Medulla oblongata (tissue), 1 donor: ENCODE results near the gene PRELID3B.
"Not testable (repeated sequence)": the region's sequence is repeated elsewhere in the genome, so short reads cannot be mapped to it uniquely, and the experiment has no call there.

Experiments
- DNase-seq: peaks from one replicate; pipeline ENCODE4 v3.0.0-alpha.2; 2015; ENCODE audit errors: extremely low spot score

PRELID3B gene

DNA sequence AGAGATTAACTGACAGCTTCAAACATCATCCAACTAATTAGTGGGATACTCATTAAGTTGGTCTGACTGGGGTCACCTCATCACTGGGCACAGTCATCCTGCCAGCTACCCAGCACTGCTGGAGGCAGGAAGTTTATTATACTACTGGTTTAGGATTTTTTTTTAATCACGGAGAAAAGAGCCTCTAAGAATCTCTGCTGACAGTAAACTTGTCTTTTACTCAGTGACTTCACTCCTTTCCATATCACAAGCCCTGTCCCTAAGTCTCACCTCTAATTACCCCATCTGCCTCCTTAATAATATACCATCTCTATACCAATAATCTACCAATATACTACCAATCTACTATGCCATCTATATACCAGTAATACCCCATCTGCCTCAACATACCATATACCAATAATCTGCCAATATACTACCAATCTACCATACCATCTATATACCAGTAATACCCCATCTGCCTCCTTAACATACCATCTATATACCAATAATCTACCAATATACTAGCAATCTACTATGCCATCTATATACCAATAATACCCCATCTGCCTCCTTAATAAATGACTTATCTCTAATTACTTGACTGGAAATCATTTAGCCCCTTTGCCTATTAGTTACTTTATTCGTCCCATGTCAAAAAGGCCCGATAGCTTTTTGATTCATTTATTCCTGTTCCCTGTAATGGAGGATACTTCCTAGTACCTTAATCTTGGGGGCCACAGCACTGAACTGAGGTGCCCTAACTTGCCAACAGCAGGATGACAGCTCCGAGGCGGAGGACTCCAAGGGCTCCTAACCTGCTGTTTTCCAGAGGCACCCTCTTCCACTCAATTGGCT, 15.5 kb downstream of the PRELID3B start:
- no peak for DNase-seq

GRCh38 chr20:59025511-59025910, 17.1 kb downstream of the PRELID3B start:
- no peak for DNase-seq

DNA sequence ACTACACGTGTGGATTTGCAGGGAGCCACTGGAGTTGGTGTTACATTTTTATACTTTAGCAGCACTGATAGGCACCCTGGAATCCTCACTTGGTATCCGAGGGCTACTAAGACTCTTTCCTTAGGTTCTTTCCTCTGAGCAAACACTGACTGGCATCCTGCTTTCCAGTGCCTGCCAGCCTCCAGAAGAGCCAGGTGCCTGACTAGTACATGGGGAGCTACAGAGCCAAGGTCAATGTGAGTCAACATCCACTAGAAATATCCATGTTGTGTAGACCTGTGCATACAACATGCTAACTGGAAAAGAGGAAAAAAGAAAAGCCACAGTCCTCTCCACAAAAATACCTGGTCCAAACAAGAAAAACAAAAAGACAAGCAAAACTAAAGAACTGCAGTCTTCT, 17.5 kb downstream of the PRELID3B start:
- DNase-seq: no peak

DNA sequence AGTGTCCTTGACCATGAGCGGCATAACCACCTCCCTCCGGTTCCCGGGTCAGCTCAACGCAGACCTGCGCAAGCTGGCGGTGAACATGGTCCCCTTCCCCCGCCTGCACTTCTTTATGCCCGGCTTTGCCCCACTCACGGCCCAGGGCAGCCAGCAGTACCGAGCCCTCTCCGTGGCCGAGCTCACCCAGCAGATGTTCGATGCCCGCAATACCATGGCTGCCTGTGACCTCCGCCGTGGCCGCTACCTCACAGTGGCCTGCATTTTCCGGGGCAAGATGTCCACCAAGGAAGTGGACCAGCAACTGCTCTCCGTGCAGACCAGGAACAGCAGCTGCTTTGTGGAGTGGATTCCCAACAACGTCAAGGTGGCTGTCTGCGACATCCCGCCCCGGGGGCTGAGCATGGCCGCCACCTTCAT, 18.5 kb downstream of the PRELID3B start:
- DNase-seq: no peak

- no peak for DNase-seq
Observed at GRCh38 chr20:59023616-59024015, 19.0 kb downstream of the PRELID3B start.

- DNase-seq: no peak
Observed at GRCh38 chr20:59022754-59023153, 19.8 kb downstream of the PRELID3B start.

DNA sequence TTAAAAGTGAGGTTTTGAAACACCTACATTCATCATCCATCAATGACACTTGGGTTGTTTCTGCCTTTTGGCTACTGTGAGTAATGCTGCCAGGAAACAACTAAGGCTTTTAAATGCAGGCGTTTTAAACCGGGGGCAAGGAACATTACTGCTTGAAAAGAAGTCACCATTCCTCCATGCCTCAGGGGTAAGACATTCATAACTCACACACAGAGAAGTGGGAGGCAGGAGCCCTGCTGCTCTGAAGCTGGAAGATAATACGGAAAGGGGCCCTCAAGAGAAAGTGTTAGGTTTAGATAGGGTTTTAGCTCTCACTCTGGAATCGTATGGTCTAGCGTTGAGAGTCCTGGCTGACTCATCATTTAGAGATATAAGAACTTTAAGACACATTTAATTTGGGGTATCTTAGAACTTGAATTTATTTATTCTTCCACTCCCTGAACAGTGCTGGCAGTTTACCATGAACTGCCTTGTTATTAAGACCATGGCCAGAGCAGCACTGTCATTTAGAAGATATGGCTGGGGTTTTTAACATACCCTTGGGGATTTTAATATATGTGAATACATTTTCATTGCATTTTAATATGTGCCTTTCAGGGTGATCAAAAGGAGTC, 21.5 kb downstream of the PRELID3B start:
- DNase-seq: no peak

DNA sequence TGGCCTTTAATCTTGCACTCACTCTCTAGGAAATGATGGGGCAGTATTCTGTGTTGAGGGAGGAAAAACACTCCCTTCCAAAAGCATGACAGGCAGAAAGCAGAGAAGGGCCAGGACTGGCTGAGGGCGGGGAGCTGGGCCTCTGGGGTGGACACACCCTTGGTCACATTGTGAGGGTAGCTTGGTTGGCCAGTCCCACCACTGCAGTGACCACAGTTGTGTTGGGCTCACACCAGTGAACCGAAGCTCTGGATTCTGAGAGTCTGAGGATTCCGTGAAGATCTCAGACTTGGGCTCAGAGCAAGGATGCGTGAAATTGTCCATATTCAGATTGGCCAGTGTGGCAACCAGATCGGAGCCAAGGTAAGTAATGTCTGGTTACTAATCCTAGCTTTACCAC, 23.4 kb downstream of the PRELID3B start, which contains the start of gene TUBB1:
Gene TUBB1, plus strand, starts transcription at position 213 of the 400 bp plus-strand sequence. Its CDS starts 94 bp downstream, at position 307.
- DNase-seq: no peak

DNA sequence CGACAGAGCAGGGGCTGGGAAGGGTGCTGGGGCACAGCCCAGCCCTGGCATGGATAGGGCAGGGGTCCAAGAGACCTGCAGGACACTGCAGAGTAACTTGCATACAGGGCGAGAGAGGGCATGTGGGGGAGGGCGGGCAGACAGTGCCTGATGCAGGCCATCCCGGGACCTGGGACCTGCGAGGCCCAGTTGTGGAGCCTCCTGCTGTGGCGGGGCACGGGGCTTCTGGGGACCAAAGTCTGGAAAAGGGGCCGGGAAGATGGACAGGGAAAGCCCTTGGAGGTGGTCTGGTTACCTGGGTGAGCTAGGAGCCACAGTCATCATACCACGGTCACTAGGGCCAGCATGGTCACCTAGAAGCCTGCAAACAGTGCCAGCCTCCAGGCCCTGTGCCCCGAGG, 23.8 kb downstream of the PRELID3B start:
- no peak for DNase-seq

GRCh38 chr20:59017493-59018231, 24.9 kb downstream of the PRELID3B start:
- DNase-seq: no peak

- no peak for DNase-seq
Observed at GRCh38 chr20:59016795-59017492, 25.6 kb downstream of the PRELID3B start.

DNA sequence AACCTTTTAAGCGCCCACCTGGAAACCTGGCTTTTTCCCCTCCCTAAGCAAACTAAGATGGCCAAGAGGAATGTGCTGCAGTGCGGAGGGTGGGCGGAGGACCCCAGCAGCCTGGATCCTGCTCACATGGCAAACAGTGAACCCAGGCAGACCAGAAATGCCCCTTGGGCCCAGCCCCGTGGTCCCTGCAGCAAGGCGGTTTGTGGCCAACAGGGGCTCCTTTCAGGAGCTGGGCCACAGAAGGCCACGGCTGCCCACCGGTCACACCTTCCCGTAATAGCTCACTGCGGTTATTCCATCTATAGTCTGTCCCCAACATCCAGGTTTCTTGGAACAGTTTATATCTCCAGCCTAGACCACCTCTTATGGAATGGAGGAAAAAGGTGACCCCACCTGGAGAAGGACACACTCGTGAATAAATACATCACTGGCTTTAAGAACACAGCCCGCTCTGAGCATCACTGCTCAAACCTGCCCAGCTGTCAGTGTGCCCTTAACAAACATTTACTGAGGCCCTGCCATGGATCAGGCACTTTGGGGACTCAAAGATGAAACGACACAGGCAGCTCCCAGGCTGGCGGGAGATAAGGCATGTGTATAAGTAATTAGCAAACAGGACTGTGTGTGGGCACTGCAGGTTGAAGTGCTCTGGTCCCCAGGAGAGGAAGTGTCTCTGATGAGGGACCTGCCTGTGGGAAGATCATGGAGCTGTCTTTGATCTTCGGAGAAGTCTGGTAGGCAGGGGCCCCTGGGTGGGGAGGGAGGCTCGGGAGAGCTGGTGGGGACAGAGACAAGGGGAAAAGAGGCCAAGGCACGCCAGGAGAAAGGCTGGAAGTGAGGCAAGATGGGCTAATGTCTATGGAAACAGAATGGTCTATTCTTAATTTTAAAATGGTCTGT, 26.5 kb downstream of the PRELID3B start:
- no peak for DNase-seq

- DNase-seq: no peak
Observed at GRCh38 chr20:59015411-59015810, 27.2 kb downstream of the PRELID3B start.

GRCh38 chr20:59014680-59015389, 27.8 kb downstream of the PRELID3B start:
- DNase-seq: no peak

- DNase-seq: no peak
Observed at GRCh38 chr20:59013959-59014608, 28.5 kb downstream of the PRELID3B start.

GRCh38 chr20:59013031-59013951, 29.3 kb downstream of the PRELID3B start:
- DNase-seq: no peak

DNA sequence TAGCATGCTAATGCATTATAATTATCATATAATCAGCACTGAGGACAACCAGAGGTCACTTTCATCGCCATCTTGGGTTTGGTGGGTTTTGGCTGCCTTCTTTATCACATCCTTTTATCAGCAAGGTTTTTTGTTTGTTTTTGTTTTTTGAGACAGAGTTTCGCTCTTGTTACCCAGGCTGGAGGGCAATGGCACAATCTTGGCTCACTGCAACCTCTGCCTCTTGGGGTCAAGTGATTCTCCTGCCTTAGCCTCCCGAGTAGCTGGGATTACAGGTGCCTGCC, 30.8 kb downstream of the PRELID3B start:
- not testable (repeated sequence) for DNase-seq

DNA sequence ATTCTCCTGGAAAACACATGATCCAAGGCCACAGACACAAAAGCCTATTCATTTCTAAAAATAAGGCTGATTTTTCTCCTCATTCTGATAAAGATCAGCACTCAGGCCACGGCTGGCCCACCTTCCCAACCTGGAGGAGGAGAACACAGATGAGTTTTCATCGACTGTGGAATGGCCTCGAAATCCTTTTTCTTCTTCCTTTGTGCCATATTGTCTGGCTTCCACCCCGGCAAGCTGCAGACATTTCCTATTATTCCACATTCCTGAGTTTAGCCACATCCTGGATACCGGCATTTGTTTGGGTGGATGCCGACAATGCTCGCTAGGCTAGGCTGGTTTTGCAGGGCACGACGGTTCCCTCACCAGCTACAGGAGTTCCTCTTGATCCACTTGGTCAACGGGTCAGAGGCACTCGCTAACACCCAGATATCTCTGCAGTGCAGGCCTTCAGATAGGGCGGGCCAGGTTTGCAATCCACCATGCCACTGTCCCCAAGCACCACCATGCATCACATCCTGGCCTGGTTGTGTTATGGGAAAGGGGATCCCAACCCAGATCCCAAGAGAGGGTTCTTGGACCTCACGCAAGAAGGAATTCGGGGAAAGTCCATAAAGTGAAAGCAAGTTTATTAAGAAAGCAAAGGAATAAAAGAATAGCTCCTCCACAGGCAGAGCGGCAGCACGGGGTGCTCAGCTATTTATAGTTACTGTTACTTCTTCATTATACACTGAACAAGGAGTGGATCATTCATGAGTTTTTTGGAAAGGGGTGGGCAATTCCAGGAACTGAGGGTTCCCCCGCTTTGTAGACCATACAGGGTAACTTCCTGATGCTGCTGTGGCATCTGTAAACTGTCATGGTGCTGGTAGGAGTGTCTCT, 31.4 kb downstream of the PRELID3B start:
- DNase-seq: no peak
